ENCODE results near the gene UNC93A.
"Not testable (repeated sequence)": the region's sequence is repeated elsewhere in the genome, so short reads cannot be mapped to it uniquely, and the experiment has no call there.

Gene UNC93A

GRCh38 chr6:167290786-167291622 lies at the start of gene UNC93A:
UNC93A (plus strand) TSS chr6:167291315; CDS start chr6:167291490, 175 bp downstream.
- DNase-seq (ENCODE audit: low read depth in 2 of 2, low spot score in 1 of 2): no peak

- not testable (repeated sequence) for DNase-seq (ENCODE audit: low read depth in 2 of 2, low spot score in 1 of 2)
Observed at GRCh38 chr6:167241321-167242134, 49.6 kb upstream of the UNC93A start.

- DNase-seq (ENCODE audit: low read depth in 2 of 2, low spot score in 1 of 2): not testable (repeated sequence)
Observed at GRCh38 chr6:167242135-167242506, 49.0 kb upstream of the UNC93A start.

GRCh38 chr6:167242511-167243051 lies 48.5 kb upstream of the UNC93A start:
- not testable (repeated sequence) for DNase-seq (ENCODE audit: low read depth in 2 of 2, low spot score in 1 of 2)

GRCh38 chr6:167244064-167244960 lies 46.8 kb upstream of the UNC93A start:
- no peak for DNase-seq (ENCODE audit: low read depth in 2 of 2, low spot score in 1 of 2)

- DNase-seq (ENCODE audit: low read depth in 2 of 2, low spot score in 1 of 2): no peak
Observed at GRCh38 chr6:167244991-167245390, 46.1 kb upstream of the UNC93A start.

- no peak for DNase-seq (ENCODE audit: low read depth in 2 of 2, low spot score in 1 of 2)
Observed at GRCh38 chr6:167245591-167245990, 45.5 kb upstream of the UNC93A start.

- no peak for DNase-seq (ENCODE audit: low read depth in 2 of 2, low spot score in 1 of 2)
Observed at GRCh38 chr6:167247814-167248595, 43.1 kb upstream of the UNC93A start.

GRCh38 chr6:167248878-167249455 lies 42.1 kb upstream of the UNC93A start:
- not testable (repeated sequence) for DNase-seq (ENCODE audit: low read depth in 2 of 2, low spot score in 1 of 2)

GRCh38 chr6:167252271-167252670 lies 38.8 kb upstream of the UNC93A start:
- no peak for DNase-seq (ENCODE audit: low read depth in 2 of 2, low spot score in 1 of 2)

- DNase-seq (ENCODE audit: low read depth in 2 of 2, low spot score in 1 of 2): no peak
Observed at GRCh38 chr6:167255918-167256553, 35.1 kb upstream of the UNC93A start.

GRCh38 chr6:167258646-167259045 lies 32.5 kb upstream of the UNC93A start:
- no peak for DNase-seq (ENCODE audit: low read depth in 2 of 2, low spot score in 1 of 2)

- not testable (repeated sequence) for DNase-seq (ENCODE audit: low read depth in 2 of 2, low spot score in 1 of 2)
Observed at GRCh38 chr6:167266057-167266829, 24.9 kb upstream of the UNC93A start.

GRCh38 chr6:167266830-167267555 lies 24.1 kb upstream of the UNC93A start:
- no peak for DNase-seq (ENCODE audit: low read depth in 2 of 2, low spot score in 1 of 2)

- DNase-seq (ENCODE audit: low read depth in 2 of 2, low spot score in 1 of 2): not testable (repeated sequence)
Observed at GRCh38 chr6:167267556-167267898, 23.6 kb upstream of the UNC93A start.

GRCh38 chr6:167267921-167268401 lies 23.2 kb upstream of the UNC93A start:
- no peak for DNase-seq (ENCODE audit: low read depth in 2 of 2, low spot score in 1 of 2)

GRCh38 chr6:167268683-167269280 lies 22.3 kb upstream of the UNC93A start:
- no peak for DNase-seq (ENCODE audit: low read depth in 2 of 2, low spot score in 1 of 2)
